C4-2B (cell line): ENCODE results near the gene LRP5.

Experiments
- H3K27ac ChIP-seq: fragments of 450-650 bp; 2 replicates; pipeline ENCODE4 v1.5.1; 2017
- ZFX ChIP-seq: fragments of 450-650 bp; IDR thresholded peaks from 2 replicates; pipeline ENCODE4 v1.6.1; 2017
- TF ChIP-seq, protein P1 (sequence below): fragments of 450-650 bp; conservative IDR thresholded peaks from 2 replicates; pipeline ENCODE4 v1.5.1; 2017; ENCODE audit warnings: mild to moderate bottlenecking

The LRP5 gene

GRCh38 chr11:68347841-68348240 lies 35.5 kb downstream of the LRP5 start:
- no peak for TF ChIP-seq ZFX
- TF ChIP-seq, protein P1, sequence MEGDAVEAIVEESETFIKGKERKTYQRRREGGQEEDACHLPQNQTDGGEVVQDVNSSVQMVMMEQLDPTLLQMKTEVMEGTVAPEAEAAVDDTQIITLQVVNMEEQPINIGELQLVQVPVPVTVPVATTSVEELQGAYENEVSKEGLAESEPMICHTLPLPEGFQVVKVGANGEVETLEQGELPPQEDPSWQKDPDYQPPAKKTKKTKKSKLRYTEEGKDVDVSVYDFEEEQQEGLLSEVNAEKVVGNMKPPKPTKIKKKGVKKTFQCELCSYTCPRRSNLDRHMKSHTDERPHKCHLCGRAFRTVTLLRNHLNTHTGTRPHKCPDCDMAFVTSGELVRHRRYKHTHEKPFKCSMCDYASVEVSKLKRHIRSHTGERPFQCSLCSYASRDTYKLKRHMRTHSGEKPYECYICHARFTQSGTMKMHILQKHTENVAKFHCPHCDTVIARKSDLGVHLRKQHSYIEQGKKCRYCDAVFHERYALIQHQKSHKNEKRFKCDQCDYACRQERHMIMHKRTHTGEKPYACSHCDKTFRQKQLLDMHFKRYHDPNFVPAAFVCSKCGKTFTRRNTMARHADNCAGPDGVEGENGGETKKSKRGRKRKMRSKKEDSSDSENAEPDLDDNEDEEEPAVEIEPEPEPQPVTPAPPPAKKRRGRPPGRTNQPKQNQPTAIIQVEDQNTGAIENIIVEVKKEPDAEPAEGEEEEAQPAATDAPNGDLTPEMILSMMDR, result no peak
- H3K27ac ChIP-seq, result no peak overlapping the region

- TF ChIP-seq, protein P1, result no peak
- TF ChIP-seq ZFX, result no peak
- H3K27ac ChIP-seq, result no peak overlapping the region
Measured at GRCh38 chr11:68349461-68350249, 37.3 kb downstream of the LRP5 start.

GRCh38 chr11:68350759-68351449 lies 38.5 kb downstream of the LRP5 start:
- no peak for TF ChIP-seq ZFX
- TF ChIP-seq, protein P1, result no peak
- H3K27ac ChIP-seq, result no peak overlapping the region

DNA sequence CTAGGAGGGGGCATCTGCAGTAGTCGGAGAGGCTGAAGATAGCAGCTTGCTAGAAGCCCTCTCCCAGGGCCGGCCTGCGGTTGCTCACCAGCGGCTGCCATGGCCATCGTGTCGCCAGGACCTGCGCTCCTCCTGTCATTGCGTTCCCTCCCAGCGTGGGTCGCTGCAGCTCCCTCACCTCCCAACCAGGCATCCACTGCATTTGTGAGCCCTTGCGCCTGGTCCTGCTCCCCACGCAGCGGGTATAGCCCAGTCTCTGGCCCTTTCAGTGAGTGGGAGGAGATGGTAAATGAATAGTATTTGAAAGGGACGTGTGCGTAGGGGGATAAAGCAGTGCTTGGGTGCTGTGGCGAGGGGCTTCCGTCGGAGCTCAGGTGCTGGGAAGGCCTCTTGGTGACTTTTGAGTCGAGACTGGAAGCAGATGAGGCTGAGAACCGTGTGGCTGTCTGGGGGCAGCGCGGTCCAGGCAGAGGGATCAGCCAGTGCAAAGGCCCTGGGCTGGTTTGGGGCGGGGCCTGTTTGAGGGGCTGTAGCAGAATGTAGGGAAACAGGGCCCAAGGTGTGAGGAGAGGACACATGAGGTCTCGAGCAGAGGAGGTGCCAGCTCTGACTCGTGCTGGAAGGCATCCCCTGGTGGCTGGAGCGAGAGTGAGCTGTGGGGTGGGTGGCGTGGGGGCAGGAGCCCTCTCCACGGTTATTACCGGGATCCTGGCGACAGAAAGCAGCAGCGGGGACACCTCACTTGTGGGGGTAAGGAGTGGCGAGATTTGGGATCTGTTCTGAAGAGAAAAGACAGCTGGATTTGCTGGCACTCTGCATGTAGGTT lies 39.3 kb downstream of the LRP5 start:
- H3K27ac ChIP-seq, result no peak overlapping the region
- no peak for TF ChIP-seq ZFX

- H3K27ac ChIP-seq, result no peak overlapping the region
- TF ChIP-seq, protein P1, result no peak
- TF ChIP-seq ZFX, result no peak
Measured at GRCh38 chr11:68352591-68352990, 40.2 kb downstream of the LRP5 start.

GRCh38 chr11:68353118-68353517 lies 40.7 kb downstream of the LRP5 start:
- no peak overlapping the region for H3K27ac ChIP-seq
- no peak for TF ChIP-seq ZFX
- TF ChIP-seq, protein P1, result no peak

GRCh38 chr11:68353669-68354068 lies 41.3 kb downstream of the LRP5 start:
- peak overlapping the region; percentile 77 for H3K27ac ChIP-seq
- TF ChIP-seq, protein P1, result no peak
- TF ChIP-seq ZFX, result no peak
